Measurements from ENCODE around the gene NDUFA13. TPM values are rescaled to one million over a fixed set of nuclear protein-coding genes. Genes with fewer than 3 reads are reported as not detected.

The NDUFA13 gene
- polyA plus RNA-seq, 1 of the 3 experiments (the other 2 are of a cell fraction): 1,828 TPM

GRCh38 chr19:19515642-19516519 lies at the start of gene NDUFA13 (continued):
- no peak for TF ChIP-seq RCOR1 (IDR thresholded peaks at IDR 0.05; ENCODE audit: low read length)
- no peak for TF ChIP-seq TEAD4 (IDR thresholded peaks at IDR 0.05; ENCODE audit: borderline replicate concordance, insufficient read depth)
- TF ChIP-seq RFX5 (IDR thresholded peaks at IDR 0.05; ENCODE audit: low read length): no peak
- TF ChIP-seq FOSL2 (IDR thresholded peaks at IDR 0.05; ENCODE audit: borderline replicate concordance, low read depth): no peak
- peak; percentile 84 for TF ChIP-seq CHD2 (IDR thresholded peaks at IDR 0.05; ENCODE audit: low read length, partially characterized antibody)
- TF ChIP-seq YY1 (IDR thresholded peaks at IDR 0.05; ENCODE audit: low read depth): peak; percentile 99
- no peak for TF ChIP-seq NRF1 (IDR thresholded peaks at IDR 0.05; ENCODE audit: low read depth, low read length)
- TF ChIP-seq EZH2phosphoT487 (IDR thresholded peaks at IDR 0.05; ENCODE audit: borderline replicate concordance, low read depth): no peak
- peak; percentile 92 for TF ChIP-seq MAX (IDR thresholded peaks at IDR 0.05; ENCODE audit: low read depth)
- TF ChIP-seq RXRA (IDR thresholded peaks at IDR 0.05; ENCODE audit: borderline replicate concordance, low read depth): no peak
- TF ChIP-seq USF1 (IDR thresholded peaks at IDR 0.05; ENCODE audit: borderline replicate concordance, low read depth): no peak
- TF ChIP-seq MXI1 (IDR thresholded peaks at IDR 0.05; ENCODE audit: low read depth, low read length): peak; percentile 82
- TF ChIP-seq ELF1 (IDR thresholded peaks at IDR 0.05): peak; percentile 100

GRCh38 chr19:19468424-19469050 lies 47.5 kb upstream of the NDUFA13 start:
- H3K27ac ChIP-seq (ENCODE audit: low read depth in 2 of 2, low read length in 1 of 2): no peak overlapping the region
- 78% methylated on average over 2 of the region's 2 CpGs for WGBS (ENCODE audit: low lambda C conversion rate)
- DNase-seq: peak; percentile 46
- H4K20me1 ChIP-seq (ENCODE audit: insufficient read depth): peaks cover 3% of the 10 kb centered on the region; the same call in 1 of the 2 replicates
- H3F3A ChIP-seq (replicated peaks; ENCODE audit: insufficient read depth): peaks cover 13% of the 10 kb centered on the region
- no peak overlapping the region for H3K9ac ChIP-seq
- TF ChIP-seq USF1 (IDR thresholded peaks at IDR 0.05; ENCODE audit: borderline replicate concordance, low read depth): peak; percentile 8; the same call in 1 of the 2 replicates
- peak; percentile 63 for TF ChIP-seq TCF12 (IDR thresholded peaks at IDR 0.05)
- no peak for TF ChIP-seq PBX3 (IDR thresholded peaks at IDR 0.05)
- H3K9me2 ChIP-seq: no peaks in the 10 kb centered on the region
- peaks cover 17% of the 10 kb centered on the region; the same call in 1 of the 2 replicates for H3K9me3 ChIP-seq
- H3K27me3 ChIP-seq (ENCODE audit: insufficient read depth): no peaks in the 10 kb centered on the region
- H3K79me2 ChIP-seq (ENCODE audit: insufficient read depth): peaks cover 86% of the 10 kb centered on the region
- H3K36me3 ChIP-seq (replicated peaks in 1 of 2; ENCODE audit: control insufficient read depth in 1 of 2, insufficient read depth in 2 of 2, low read length in 1 of 2): peaks cover 19 to 59% of the 10 kb centered on the region in 2 experiments
- no peak overlapping the region for H3K4me3 ChIP-seq (ENCODE audit: low read depth in 2 of 2, low read length in 1 of 2)
- H2AFZ ChIP-seq (ENCODE audit: low read depth): no peak overlapping the region
- H3K4me1 ChIP-seq (ENCODE audit: control insufficient read depth in 1 of 2, insufficient read depth in 2 of 2, low read depth in 1 of 2, low read length in 1 of 2): peaks cover 4 to 13% of the 10 kb centered on the region in 2 experiments; a peak in 2 of 4 replicates
- H3K4me2 ChIP-seq: no peak overlapping the region
- POLR2A ChIA-PET: no interaction called here
- CTCF ChIA-PET: interaction anchor here (0.6 to 1.0 kb wide), 3 partner anchors 22 to 71 kb away, joined by 3 to 4 read pairs (median 4); no protein-coding TSS in a partner anchor

Data from SK-N-SH (cell line).